Bronchial epithelial cell (primary cell): ENCODE data around the gene ZP2. TPM values are rescaled to one million over a fixed set of nuclear protein-coding genes. Genes with fewer than 3 reads are reported as not detected.
A peak's percentile ranks its signal among the peaks of the same experiment; 100 is the strongest.

Experiments
- DNase-seq: peaks from one replicate; pipeline ENCODE4 v3.0.0-alpha.2; 2010; ENCODE audit warnings: low read depth
- FAIRE-seq: peaks from 2 replicates; lab custom pipeline; 2011; peaks lifted over from hg19 to GRCh38; lab: Jason Lieb, UNC
- H3K27me3 ChIP-seq: 2 replicates; pipeline ENCODE4 v1.5.1; 2011; ENCODE audit warnings: low read length; ENCODE audit not compliant: control insufficient read depth, insufficient read depth
- H3K36me3 ChIP-seq: 2 replicates; pipeline ENCODE4 v1.5.1; 2011; ENCODE audit warnings: low read length; ENCODE audit not compliant: control insufficient read depth, insufficient read depth
- H3K4me3 ChIP-seq: 2 replicates; pipeline ENCODE4 v1.5.1; 2011; ENCODE audit warnings: mild to moderate bottlenecking, low read depth, low read length, control low read depth
- CTCF ChIP-seq: IDR thresholded peaks from 2 replicates; pipeline ENCODE4 v1.5.1; 2011; ENCODE audit warnings: mild to moderate bottlenecking, moderate library complexity, low read length, control low read depth, inconsistent platforms; ENCODE audit not compliant: insufficient read depth, severe bottlenecking
- total RNA-seq: library from RNA; depleted of rRNA; stranded (reverse); fragments of >200 nt; gene quantifications from 2 replicates; pipeline ENCODE4 v1.2.1, GENCODE V29; 2014

ZP2 gene
- total RNA-seq, 1 donor from 2014 or later, result not detected

- Histone ChIP-seq H3K4me3 (no peak overlapping the region), H3K36me3 (peaks cover 24% of the 10 kb centered on the region), H3K27me3 (no peaks in the 10 kb centered on the region)
- no peak for FAIRE-seq
- no peak for TF ChIP-seq CTCF
- DNase-seq, result peak; percentile 7
These were observed 42.0 kb downstream of the ZP2 start for GRCh38 chr16:21169249-21169981.

- peaks cover 26% of the 10 kb centered on the region for H3K36me3 ChIP-seq
- no peak for TF ChIP-seq CTCF
These were observed 43.3 kb downstream of the ZP2 start for GRCh38 chr16:21167929-21168602.

GRCh38 chr16:21167360-21167759 lies 44.0 kb downstream of the ZP2 start:
- no peak overlapping the region for H3K4me3 ChIP-seq
- peak; percentile 60 for DNase-seq
- TF ChIP-seq CTCF, result no peak
- H3K36me3 ChIP-seq, result peaks cover 22% of the 10 kb centered on the region
- no peaks in the 10 kb centered on the region for H3K27me3 ChIP-seq
- FAIRE-seq, result no peak

More at GRCh38 chr16:21167929-21168602, 43.3 kb downstream of the ZP2 start:
- DNase-seq (no peak), FAIRE-seq (no peak)
- H3K27me3 ChIP-seq, result no peaks in the 10 kb centered on the region
- H3K4me3 ChIP-seq, result no peak overlapping the region

- peaks cover 22% of the 10 kb centered on the region for H3K36me3 ChIP-seq
- H3K4me3 ChIP-seq, result no peak overlapping the region
- no peak for TF ChIP-seq CTCF
- no peak for FAIRE-seq
- no peak for DNase-seq
- H3K27me3 ChIP-seq, result no peaks in the 10 kb centered on the region
These were observed 44.8 kb downstream of the ZP2 start for GRCh38 chr16:21166561-21166961.

GRCh38 chr16:21164521-21165168 lies 46.7 kb downstream of the ZP2 start:
- no peak overlapping the region for H3K4me3 ChIP-seq
- no peak for FAIRE-seq
- no peak for TF ChIP-seq CTCF
- no peak for DNase-seq
- peaks cover 23% of the 10 kb centered on the region for H3K36me3 ChIP-seq
- no peaks in the 10 kb centered on the region for H3K27me3 ChIP-seq
